Naive thymus-derived CD4-positive, alpha-beta T cell (primary cell): Measurements from ENCODE around the gene CPSF7. TPM values are rescaled to one million over a fixed set of nuclear protein-coding genes. Genes with fewer than 3 reads are reported as not detected.
"Not testable (repeated sequence)": the region's sequence is repeated elsewhere in the genome, so short reads cannot be mapped to it uniquely, and the experiment has no call there.

Experiments used
- ATAC-seq: fragments of 150-1000 bp; cut with Tn5 transposase; 2 replicates; pipeline ENCODE4 v1.10.0; 2021; ENCODE audit warnings: mild to moderate bottlenecking, moderate library complexity
- CTCF ChIA-PET: fragments of 350-600 bp; sonication (Branson Sonifier 250); formaldehyde crosslinking; loops from one replicate; lab custom pipeline; 2021; ENCODE audit warnings: antibody characterized with exemption; lab: Charles Lee
- POLR2A ChIA-PET: fragments of 350-600 bp; sonication (Branson Sonifier 250); formaldehyde crosslinking; loops from one replicate; lab custom pipeline; 2021; ENCODE audit warnings: antibody characterized with exemption, inconsistent platforms; lab: Charles Lee
- DNase-seq, 9 donors: peaks; one replicate each; pipeline versions ENCODE4 v3.0.0 to v3.0.0-alpha.2; 2020 to 2022; ENCODE audit warnings: mixed read lengths in 1 of 9
- H3K27ac ChIP-seq: one replicate; pipeline ENCODE4 v1.7.0; 2013; ENCODE audit warnings: mild to moderate bottlenecking, low read depth, low read length, moderate library complexity
- H3K27me3 ChIP-seq, 2 donors: one replicate each; pipeline ENCODE4 v1.7.0; 2013; ENCODE audit warnings: low read length in 2 of 2, mild to moderate bottlenecking in 2 of 2, moderate library complexity in 2 of 2; ENCODE audit not compliant: control insufficient read depth in 2 of 2, insufficient read depth in 2 of 2
- H3K36me3 ChIP-seq, 3 experiments: 1 replicate in 2 of 3; 2 replicates in 1 of 3; pipeline ENCODE4 v1.7.0; 2013; ENCODE audit warnings: low read length in 3 of 3, mild to moderate bottlenecking in 3 of 3, moderate library complexity in 1 of 3; ENCODE audit not compliant: insufficient read depth in 3 of 3, control insufficient read depth in 2 of 3
- H3K4me1 ChIP-seq, 2 donors: one replicate each; pipeline ENCODE4 v1.7.0; 2013; ENCODE audit warnings: low read length in 2 of 2, mild to moderate bottlenecking in 2 of 2, moderate library complexity in 1 of 2; ENCODE audit not compliant: control insufficient read depth in 2 of 2, insufficient read depth in 2 of 2
- H3K4me3 ChIP-seq: 2 replicates; pipeline ENCODE4 v1.7.0; 2013; ENCODE audit warnings: mild to moderate bottlenecking, low read length
- H3K9me3 ChIP-seq, 3 experiments: 1 replicate in 2 of 3; 2 replicates in 1 of 3; pipeline ENCODE4 v1.7.0; 2013; ENCODE audit warnings: low read length in 3 of 3; ENCODE audit not compliant: control insufficient read depth in 2 of 3
- H3K27ac Mint-ChIP-seq, 9 donors: one replicate each; pipeline ENCODE4 v1.8.0; 2020 to 2022; ENCODE audit warnings: mixed read lengths in 9 of 9, mild to moderate bottlenecking in 8 of 9, moderate library complexity in 5 of 9, inconsistent platforms in 2 of 9
- H3K27me3 Mint-ChIP-seq, 5 donors: one replicate each; pipeline ENCODE4 v1.8.0; 2021 to 2022; ENCODE audit warnings: mixed read lengths in 5 of 5, mild to moderate bottlenecking in 1 of 5
- H3K36me3 Mint-ChIP-seq, 5 donors: one replicate each; pipeline ENCODE4 v1.8.0; 2020 to 2022; ENCODE audit warnings: mixed read lengths in 5 of 5, mild to moderate bottlenecking in 3 of 5, inconsistent platforms in 1 of 5
- H3K4me1 Mint-ChIP-seq, 7 donors: one replicate each; pipeline ENCODE4 v1.8.0; 2020 to 2022; ENCODE audit warnings: mixed read lengths in 7 of 7, mild to moderate bottlenecking in 3 of 7, inconsistent platforms in 1 of 7
- H3K4me3 Mint-ChIP-seq, 10 donors: one replicate each; pipeline ENCODE4 v1.8.0; 2020 to 2022; ENCODE audit warnings: mild to moderate bottlenecking in 10 of 10, mixed read lengths in 10 of 10, moderate library complexity in 6 of 10, inconsistent platforms in 2 of 10
- H3K9me3 Mint-ChIP-seq, 11 donors: one replicate each; pipeline ENCODE4 v1.8.0; 2020 to 2022; ENCODE audit warnings: mixed read lengths in 11 of 11, mild to moderate bottlenecking in 4 of 11, inconsistent platforms in 1 of 11, moderate library complexity in 1 of 11
- intact Hi-C, 2 donors: fragments of 100-400 bp; cut with micrococcal nuclease; formaldehyde crosslinking; loops; one replicate each; pipeline ENCODE4 v1.15.1; 2023
- polyA plus RNA-seq, 2 donors: library from polyadenylated mRNA; unstranded; fragments of 300-500 nt; fragmentation: Illumina TruSeq; gene quantifications; one replicate each; pipeline ENCODE4 v1.2.3, GENCODE V29; 2021
- total RNA-seq, 6 experiments: library from RNA in 5 of 6; stranded (reverse) in 5 of 6; gene quantifications; 1 replicate in 5 of 6; 2 replicates in 1 of 6; pipeline ENCODE4 v1.2.3 and lab custom pipeline; 2021 to 2026

CPSF7 gene
- total and polyA plus RNA-seq, 7 experiments from 2014 or later: 27.5 to 174 (median 113) TPM

GRCh38 chr11:61430839-61431238 is 1.1 kb upstream of the CPSF7 start:
- H3K4me1 ChIP-seq: peaks cover 23 to 31% of the 10 kb centered on the region in 2 donors
- not testable (repeated sequence) for ATAC-seq, DNase-seq

GRCh38 chr11:61429346-61429690 is 457 bp downstream of the CPSF7 start:
- H3K4me1 Mint-ChIP-seq: peaks cover 29 to 88% (median 69%) of the 10 kb centered on the region in 7 donors
- H3K27ac Mint-ChIP-seq: peak overlapping the region; percentile 97 to 100 (median 99)
- peak overlapping the region; percentile 89 to 100 (median 97) for H3K4me3 Mint-ChIP-seq
- no peaks in the 10 kb centered on the region for H3K9me3 Mint-ChIP-seq
- Histone ChIP-seq H3K27me3 (no peaks in the 10 kb centered on the region), H3K9me3 (no peaks in the 10 kb centered on the region), H3K36me3 (peaks cover 15 to 44% (median 33%) of the 10 kb centered on the region in 3 experiments), H3K4me3 (peak overlapping the region; percentile 71), H3K4me1 (peaks cover 20 to 37% of the 10 kb centered on the region in 2 donors), H3K27ac (peak overlapping the region; percentile 98)
- intact Hi-C loops: loop anchor here (1.0 to 5.0 kb wide), 6 partner anchors 36 to 1762 kb away; partner anchors contain the start of genes VPS37C (in 2 of the 2), FEN1 (in 1 of the 2), PATL1 (in 1 of the 2) and TMEM216 (in 1 of the 2)
- peak in 2 of 9 donors; percentile 65 to 77 for DNase-seq
- peaks cover 0 to 2% (median 0%) of the 10 kb centered on the region in 5 donors for H3K27me3 Mint-ChIP-seq
- CTCF ChIA-PET: interaction anchor here (1.5 to 2.5 kb wide), 3 partner anchors 11 to 93 kb away, joined by 4 to 17 read pairs (median 11); partner anchors contain the start of gene TMEM216
- peak; percentile 71 for ATAC-seq
- H3K36me3 Mint-ChIP-seq: peaks cover 0 to 32% (median 23%) of the 10 kb centered on the region in 5 donors
- POLR2A ChIA-PET: interaction anchor here (0.6 to 4.2 kb wide), 18 partner anchors 8 to 1280 kb away, joined by 3 to 27 read pairs (median 4); partner anchors contain the start of genes CYB561A3, PRPF19, TMEM109 and TMEM138

More at GRCh38 chr11:61430839-61431238, 1.1 kb upstream of the CPSF7 start:
- not testable (repeated sequence) for H3K27me3 ChIP-seq, H3K9me3 ChIP-seq, H3K9me3 Mint-ChIP-seq, H3K27me3 Mint-ChIP-seq
- Histone ChIP-seq H3K36me3 (peaks cover 11 to 29% (median 20%) of the 10 kb centered on the region in 3 experiments), H3K27ac (peak overlapping the region; percentile 98), H3K4me3 (peak overlapping the region; percentile 91)
- H3K4me3 Mint-ChIP-seq: peak overlapping the region; percentile 89 to 100 (median 97)
- peaks cover 5 to 28% (median 21%) of the 10 kb centered on the region in 5 donors for H3K36me3 Mint-ChIP-seq
- intact Hi-C loops: loop anchor here (1.0 to 10.0 kb wide), 8 partner anchors 15 to 694 kb away; partner anchors contain the start of genes DDB1 (in 2 of the 2), INCENP (in 2 of the 2), TKFC (in 2 of the 2) and CCDC86 (in 1 of the 2)
- peaks cover 32 to 86% (median 68%) of the 10 kb centered on the region in 7 donors for H3K4me1 Mint-ChIP-seq
- CTCF ChIA-PET: interaction anchor here (0.6 to 2.5 kb wide), 4 partner anchors 8 to 95 kb away, joined by 3 to 17 read pairs (median 3); no protein-coding TSS in a partner anchor
- H3K27ac Mint-ChIP-seq: peak overlapping the region; percentile 97 to 100 (median 99)
- POLR2A ChIA-PET: interaction anchor here (1.4 to 4.2 kb wide), 5 partner anchors 38 to 517 kb away, joined by 3 to 27 read pairs (median 6); partner anchors contain the start of genes CYB561A3, TMEM109, TMEM138 and TMEM216

- Mint-ChIP-seq H3K4me1 (peaks cover 35 to 83% (median 69%) of the 10 kb centered on the region in 7 donors), H3K4me3 (peak overlapping the region in 2 of 10 donors; percentile 7 to 46), H3K9me3 (no peaks in the 10 kb centered on the region), H3K36me3 (peaks cover 0 to 45% (median 29%) of the 10 kb centered on the region in 5 donors), H3K27ac (peak overlapping the region in 5 of 9 donors; percentile 3 to 72 (median 58)), H3K27me3 (peaks cover 0 to 2% (median 0%) of the 10 kb centered on the region in 5 donors)
- POLR2A ChIA-PET: interaction anchor here (0.6 to 1.4 kb wide), 5 partner anchors 22 to 1132 kb away, joined by 3 to 7 read pairs (median 3); partner anchors contain the start of genes CYB561A3 and TMEM138
- DNase-seq: no peak
- intact Hi-C loops: loop anchor here (5.0 kb wide), 2 partner anchors 263 to 1758 kb away; partner anchors contain the start of genes VPS37C (in 2 of the 2) and PATL1 (in 1 of the 2)
- Histone ChIP-seq H3K4me3 (no peak overlapping the region), H3K9me3 (no peaks in the 10 kb centered on the region), H3K36me3 (peaks cover 11 to 75% (median 39%) of the 10 kb centered on the region in 3 experiments), H3K4me1 (peaks cover 20 to 30% of the 10 kb centered on the region in 2 donors), H3K27me3 (no peaks in the 10 kb centered on the region), H3K27ac (peak overlapping the region; percentile 25)
- ATAC-seq: no peak
- CTCF ChIA-PET: interaction anchor here (0.9 to 1.3 kb wide), 3 partner anchors 9 to 25 kb away, joined by 3 read pairs; no protein-coding TSS in a partner anchor
Observed at GRCh38 chr11:61425367-61426131, 4.2 kb downstream of the CPSF7 start.

- H3K4me3 ChIP-seq: no peak overlapping the region
- H3K9me3 ChIP-seq: no peaks in the 10 kb centered on the region
- peaks cover 5 to 13% of the 10 kb centered on the region in 2 donors for H3K4me1 ChIP-seq
- no peak for ATAC-seq
- peaks cover 37 to 86% (median 79%) of the 10 kb centered on the region in 7 donors for H3K4me1 Mint-ChIP-seq
- H3K36me3 Mint-ChIP-seq: peaks cover 6 to 54% (median 34%) of the 10 kb centered on the region in 5 donors
- no peak overlapping the region for H3K4me3 Mint-ChIP-seq
- intact Hi-C loops: no loop called here
- H3K27me3 Mint-ChIP-seq: no peaks in the 10 kb centered on the region
- H3K9me3 Mint-ChIP-seq: no peaks in the 10 kb centered on the region
- no peak overlapping the region for H3K27ac ChIP-seq
- H3K36me3 ChIP-seq: peaks cover 18 to 91% (median 34%) of the 10 kb centered on the region in 3 experiments
- DNase-seq: no peak
- POLR2A ChIA-PET: interaction anchor here (1.3 kb wide), 1 partner anchor 8 kb away, joined by 3 read pairs; the partner anchor contains the start of genes CPSF7 and SDHAF2
- no peaks in the 10 kb centered on the region for H3K27me3 ChIP-seq
- peak overlapping the region in 1 of 9 donors; percentile 72 for H3K27ac Mint-ChIP-seq
- CTCF ChIA-PET: no interaction called here
Observed at GRCh38 chr11:61422226-61422625, 7.5 kb downstream of the CPSF7 start.

GRCh38 chr11:61418136-61418535 is 11.6 kb downstream of the CPSF7 start:
- no peaks in the 10 kb centered on the region for H3K27me3 ChIP-seq
- no peaks in the 10 kb centered on the region for H3K9me3 ChIP-seq
- ChIA-PET POLR2A (interaction anchor here (1.0 kb wide), 1 partner anchor 12 kb away, joined by 4 read pairs; the partner anchor contains the start of genes CPSF7 and SDHAF2), CTCF (interaction anchor here (0.6 kb wide), 1 partner anchor 11 kb away, joined by 4 read pairs; the partner anchor contains the start of genes CPSF7 and SDHAF2)
- Mint-ChIP-seq H3K36me3 (peaks cover 12 to 58% (median 31%) of the 10 kb centered on the region in 5 donors), H3K4me1 (peaks cover 25 to 71% (median 54%) of the 10 kb centered on the region in 7 donors), H3K27me3 (no peaks in the 10 kb centered on the region), H3K4me3 (no peak overlapping the region), H3K9me3 (no peaks in the 10 kb centered on the region), H3K27ac (peak overlapping the region in 3 of 9 donors; percentile 12 to 57 (median 46))
- H3K36me3 ChIP-seq: peaks cover 21 to 93% (median 32%) of the 10 kb centered on the region in 3 experiments
- no peak overlapping the region for H3K4me3 ChIP-seq
- peak overlapping the region; percentile 11 for H3K27ac ChIP-seq
- peaks cover 0 to 5% of the 10 kb centered on the region in 2 donors for H3K4me1 ChIP-seq
- intact Hi-C loops: no loop called here
- DNase-seq (no peak), ATAC-seq (peak; percentile 39)
